Common myeloid progenitor, CD34-positive (primary cell): ENCODE results near the gene TMEM37.

Experiments used
- CTCF ChIA-PET: fragments of 350-600 bp; sonication (Branson Sonifier 250); formaldehyde crosslinking; loops from one replicate; lab custom pipeline; 2021; ENCODE audit warnings: antibody characterized with exemption; lab: Charles Lee
- POLR2A ChIA-PET: fragments of 350-600 bp; sonication (Branson Sonifier 250); formaldehyde crosslinking; loops from one replicate; lab custom pipeline; 2021; ENCODE audit warnings: antibody characterized with exemption; lab: Charles Lee
- DNase-seq, 3 donors: peaks; one replicate each; pipeline versions ENCODE4 v3.0.0 to v3.0.0-alpha.2; 2013
- H3K27ac ChIP-seq, 2 experiments: 1 replicate in 1 of 2; 2 replicates in 1 of 2; pipeline ENCODE4 v1.7.0; 2013; ENCODE audit warnings: inconsistent platforms in 2 of 2, low read length in 2 of 2, mild to moderate bottlenecking in 2 of 2, low read depth in 1 of 2, moderate library complexity in 1 of 2; ENCODE audit not compliant: severe bottlenecking in 2 of 2, insufficient read depth in 1 of 2, poor library complexity in 1 of 2
- H3K27me3 ChIP-seq, 5 experiments: replicated peaks in 2 of 5; 1 replicate in 3 of 5; 2 replicates in 2 of 5; pipeline versions ENCODE4 v1.6.1 to v1.7.0; 2013; ENCODE audit warnings: low read length in 4 of 5, mild to moderate bottlenecking in 2 of 5, moderate library complexity in 2 of 5, inconsistent platforms in 1 of 5; ENCODE audit not compliant: insufficient read depth in 5 of 5, control insufficient read depth in 4 of 5
- H3K36me3 ChIP-seq, 4 experiments: 1 replicate in 2 of 4; 2 replicates in 2 of 4; pipeline versions ENCODE4 v1.6.1 to v1.7.0; 2013; ENCODE audit warnings: low read length in 3 of 4, control low read depth in 1 of 4, mild to moderate bottlenecking in 1 of 4; ENCODE audit not compliant: control insufficient read depth in 4 of 4, insufficient read depth in 4 of 4
- H3K4me1 ChIP-seq, 4 experiments: 1 replicate in 3 of 4; 2 replicates in 1 of 4; pipeline versions ENCODE4 v1.6.1 to v1.7.1; 2013; ENCODE audit warnings: low read length in 3 of 4, mild to moderate bottlenecking in 3 of 4, control low read depth in 1 of 4, inconsistent platforms in 1 of 4, moderate library complexity in 1 of 4; ENCODE audit not compliant: control insufficient read depth in 4 of 4, insufficient read depth in 4 of 4; ENCODE audit errors: control extremely low read depth in 1 of 4
- H3K4me3 ChIP-seq, 7 experiments: 1 replicate in 4 of 7; 2 replicates in 3 of 7; pipeline versions ENCODE4 v1.5.1 to v1.7.0; 2013; ENCODE audit warnings: mild to moderate bottlenecking in 7 of 7, low read length in 6 of 7, moderate library complexity in 6 of 7, inconsistent platforms in 2 of 7, low read depth in 2 of 7, control low read depth in 1 of 7; ENCODE audit not compliant: insufficient read depth in 4 of 7, control insufficient read depth in 1 of 7; ENCODE audit errors: extremely low read depth in 1 of 7
- H3K9me3 ChIP-seq, 5 experiments: 1 replicate in 4 of 5; 2 replicates in 1 of 5; pipeline versions ENCODE4 v1.6.1 to v1.7.1; 2013; ENCODE audit warnings: low read length in 4 of 5, mild to moderate bottlenecking in 2 of 5, inconsistent platforms in 1 of 5, low read depth in 1 of 5, moderate library complexity in 1 of 5; ENCODE audit not compliant: control insufficient read depth in 4 of 5, insufficient read depth in 2 of 5; ENCODE audit errors: control extremely low read depth in 1 of 5
- WGBS: methylation state at CpG from one replicate; pipeline ENCODE4 v1.1.5; 2013; ENCODE audit not compliant: insufficient coverage; 5-methylcytosine and 5-hydroxymethylcytosine counted together

The TMEM37 gene

GRCh38 chr2:119417908-119418307 lies 13.7 kb upstream of the TMEM37 start:
- Histone ChIP-seq H3K4me1 (peaks cover 0 to 14% (median 0%) of the 10 kb centered on the region in 4 experiments), H3K4me3 (no peak overlapping the region), H3K27ac (no peak overlapping the region), H3K27me3 (no peaks in the 10 kb centered on the region), H3K9me3 (peaks cover 0 to 9% (median 4%) of the 10 kb centered on the region in 5 experiments), H3K36me3 (no peaks in the 10 kb centered on the region)
- ChIA-PET POLR2A (no interaction called here), CTCF (no interaction called here)
- WGBS = 100% methylated on average over 4 of the region's 6 CpGs
- DNase-seq = no peak

GRCh38 chr2:119419065-119419464 lies 12.6 kb upstream of the TMEM37 start:
- DNase-seq = no peak
- CTCF ChIA-PET = no interaction called here
- H3K27me3 ChIP-seq = no peaks in the 10 kb centered on the region
- H3K27ac ChIP-seq = no peak overlapping the region
- POLR2A ChIA-PET = no interaction called here
- peaks cover 0 to 9% (median 4%) of the 10 kb centered on the region in 5 experiments for H3K9me3 ChIP-seq
- no peaks in the 10 kb centered on the region for H3K36me3 ChIP-seq
- 100% methylated on average over 1 of the region's 1 CpG for WGBS
- H3K4me1 ChIP-seq = peaks cover 0 to 14% (median 0%) of the 10 kb centered on the region in 4 experiments
- no peak overlapping the region for H3K4me3 ChIP-seq

- no peak for DNase-seq
- H3K9me3 ChIP-seq = peaks cover 0 to 9% (median 4%) of the 10 kb centered on the region in 5 experiments
- H3K36me3 ChIP-seq = no peaks in the 10 kb centered on the region
- H3K27me3 ChIP-seq = peaks cover 0 to 2% (median 0%) of the 10 kb centered on the region in 5 experiments
- peaks cover 0 to 5% (median 0%) of the 10 kb centered on the region in 4 experiments for H3K4me1 ChIP-seq
- no CpG with 5 or more reads among the region's 1 CpG for WGBS
- no peak overlapping the region for H3K27ac ChIP-seq
- ChIA-PET CTCF (interaction anchor here (1.2 kb wide), 1 partner anchor 12 kb away, joined by 3 read pairs; the partner anchor contains the start of gene TMEM37), POLR2A (interaction anchor here (0.6 kb wide), 1 partner anchor 415 kb away, joined by 3 read pairs; no protein-coding TSS in a partner anchor)
- H3K4me3 ChIP-seq = no peak overlapping the region
These were observed 11.7 kb upstream of the TMEM37 start for GRCh38 chr2:119419803-119420508.

- DNase-seq = no peak
- ChIA-PET CTCF (interaction anchor here (1.2 kb wide), 1 partner anchor 10 kb away, joined by 3 read pairs; the partner anchor contains the start of gene TMEM37), POLR2A (no interaction called here)
- peaks cover 0 to 9% (median 4%) of the 10 kb centered on the region in 5 experiments for H3K9me3 ChIP-seq
- WGBS = 100% methylated on average over 1 of the region's 1 CpG
- no peak overlapping the region for H3K4me3 ChIP-seq
- no peaks in the 10 kb centered on the region for H3K4me1 ChIP-seq
- no peaks in the 10 kb centered on the region for H3K36me3 ChIP-seq
- H3K27me3 ChIP-seq = peaks cover 0 to 6% (median 0%) of the 10 kb centered on the region in 5 experiments
- no peak overlapping the region for H3K27ac ChIP-seq
These were observed 10.3 kb upstream of the TMEM37 start for GRCh38 chr2:119421304-119421703.

GRCh38 chr2:119421741-119422140 lies 9.9 kb upstream of the TMEM37 start:
- ChIA-PET CTCF (no interaction called here), POLR2A (no interaction called here)
- no peak overlapping the region for H3K27ac ChIP-seq
- peaks cover 0 to 8% (median 0%) of the 10 kb centered on the region in 5 experiments for H3K27me3 ChIP-seq
- H3K36me3 ChIP-seq = no peaks in the 10 kb centered on the region
- peaks cover 0 to 9% (median 4%) of the 10 kb centered on the region in 5 experiments for H3K9me3 ChIP-seq
- H3K4me3 ChIP-seq = no peak overlapping the region
- no peak for DNase-seq
- H3K4me1 ChIP-seq = no peaks in the 10 kb centered on the region

GRCh38 chr2:119422360-119423107 lies 9.1 kb upstream of the TMEM37 start:
- Histone ChIP-seq H3K4me3 (no peak overlapping the region), H3K9me3 (peaks cover 0 to 9% (median 4%) of the 10 kb centered on the region in 5 experiments), H3K27me3 (peaks cover 0 to 11% (median 0%) of the 10 kb centered on the region in 5 experiments), H3K36me3 (no peaks in the 10 kb centered on the region), H3K27ac (no peak overlapping the region), H3K4me1 (no peaks in the 10 kb centered on the region)
- ChIA-PET CTCF (no interaction called here), POLR2A (no interaction called here)
- 82% methylated on average over 6 of the region's 7 CpGs for WGBS
- DNase-seq = no peak

GRCh38 chr2:119423108-119423444 lies 8.6 kb upstream of the TMEM37 start:
- peaks cover 0 to 9% (median 4%) of the 10 kb centered on the region in 5 experiments for H3K9me3 ChIP-seq
- no peaks in the 10 kb centered on the region for H3K36me3 ChIP-seq
- ChIA-PET CTCF (no interaction called here), POLR2A (no interaction called here)
- H3K4me3 ChIP-seq = no peak overlapping the region
- H3K27me3 ChIP-seq = peaks cover 0 to 11% (median 0%) of the 10 kb centered on the region in 5 experiments
- WGBS = 92% methylated on average over 2 of the region's 2 CpGs
- no peak overlapping the region for H3K27ac ChIP-seq
- H3K4me1 ChIP-seq = no peaks in the 10 kb centered on the region
- DNase-seq = no peak
